ENCODE results near the gene CLEC18A.
A peak's percentile ranks its signal among the peaks of the same experiment; 100 is the strongest.
"Not testable (repeated sequence)": the region's sequence is repeated elsewhere in the genome, so short reads cannot be mapped to it uniquely, and the experiment has no call there.

Gene CLEC18A

DNA sequence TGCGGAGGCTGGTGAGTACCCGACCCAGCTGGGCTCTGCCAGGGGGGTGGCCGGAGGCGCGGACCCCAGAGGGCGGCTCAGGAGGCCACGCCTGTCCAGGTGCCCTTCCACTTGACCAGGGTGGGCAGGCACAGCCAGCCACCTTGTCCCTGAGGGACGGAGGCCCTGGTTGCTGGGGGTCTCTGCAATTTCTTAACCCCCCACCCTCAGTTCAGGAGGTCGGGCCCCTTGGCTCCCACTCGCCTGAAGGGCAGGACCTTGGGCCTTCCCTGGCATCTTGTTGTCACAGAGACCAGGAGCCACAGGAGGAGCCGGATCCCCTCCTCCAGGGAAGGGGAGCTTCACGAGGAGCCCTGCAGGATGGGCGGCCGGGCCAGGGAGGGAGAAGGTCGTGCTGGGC lies 982 bp downstream of the CLEC18A start:
- not testable (repeated sequence) for H3K27me3 Mint-ChIP-seq; H3K9me3 Mint-ChIP-seq; ATAC-seq (replicated peaks); H3K4me1 Mint-ChIP-seq; H3K36me3 Mint-ChIP-seq; H3K4me3 Mint-ChIP-seq; DNase-seq; H3K27ac Mint-ChIP-seq

- H3K27me3 Mint-ChIP-seq; ATAC-seq (replicated peaks); DNase-seq; H3K9me3 Mint-ChIP-seq; H3K4me3 Mint-ChIP-seq; H3K36me3 Mint-ChIP-seq; H3K4me1 Mint-ChIP-seq; H3K27ac Mint-ChIP-seq: not testable (repeated sequence)
Observed at GRCh38 chr16:69952572-69953355, 1.6 kb downstream of the CLEC18A start.

DNA sequence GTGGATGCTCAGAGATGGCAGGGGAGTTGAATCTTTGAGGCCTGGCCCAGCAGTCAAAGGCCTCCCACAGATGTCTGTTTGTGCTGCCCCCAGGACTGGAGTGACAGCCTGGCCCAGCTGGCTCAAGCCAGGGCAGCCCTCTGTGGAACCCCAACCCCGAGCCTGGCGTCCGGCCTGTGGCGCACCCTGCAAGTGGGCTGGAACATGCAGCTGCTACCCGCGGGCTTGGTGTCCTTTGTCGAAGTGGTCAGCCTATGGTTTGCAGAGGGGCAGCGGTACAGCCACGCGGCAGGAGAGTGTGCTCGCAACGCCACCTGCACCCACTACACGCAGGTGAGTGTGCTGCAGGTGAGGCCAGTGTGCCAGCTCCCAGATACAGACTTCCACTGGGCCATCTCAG lies 3.1 kb downstream of the CLEC18A start:
- H3K9me3 Mint-ChIP-seq; H3K4me3 Mint-ChIP-seq; H3K36me3 Mint-ChIP-seq; H3K4me1 Mint-ChIP-seq; H3K27me3 Mint-ChIP-seq; ATAC-seq (replicated peaks); DNase-seq; H3K27ac Mint-ChIP-seq: not testable (repeated sequence)

- H3K4me3 Mint-ChIP-seq; ATAC-seq (replicated peaks); H3K4me1 Mint-ChIP-seq; H3K36me3 Mint-ChIP-seq; H3K27ac Mint-ChIP-seq; H3K9me3 Mint-ChIP-seq; DNase-seq; H3K27me3 Mint-ChIP-seq: not testable (repeated sequence)
Observed at GRCh38 chr16:69963312-69963711, 12.2 kb downstream of the CLEC18A start.

DNA sequence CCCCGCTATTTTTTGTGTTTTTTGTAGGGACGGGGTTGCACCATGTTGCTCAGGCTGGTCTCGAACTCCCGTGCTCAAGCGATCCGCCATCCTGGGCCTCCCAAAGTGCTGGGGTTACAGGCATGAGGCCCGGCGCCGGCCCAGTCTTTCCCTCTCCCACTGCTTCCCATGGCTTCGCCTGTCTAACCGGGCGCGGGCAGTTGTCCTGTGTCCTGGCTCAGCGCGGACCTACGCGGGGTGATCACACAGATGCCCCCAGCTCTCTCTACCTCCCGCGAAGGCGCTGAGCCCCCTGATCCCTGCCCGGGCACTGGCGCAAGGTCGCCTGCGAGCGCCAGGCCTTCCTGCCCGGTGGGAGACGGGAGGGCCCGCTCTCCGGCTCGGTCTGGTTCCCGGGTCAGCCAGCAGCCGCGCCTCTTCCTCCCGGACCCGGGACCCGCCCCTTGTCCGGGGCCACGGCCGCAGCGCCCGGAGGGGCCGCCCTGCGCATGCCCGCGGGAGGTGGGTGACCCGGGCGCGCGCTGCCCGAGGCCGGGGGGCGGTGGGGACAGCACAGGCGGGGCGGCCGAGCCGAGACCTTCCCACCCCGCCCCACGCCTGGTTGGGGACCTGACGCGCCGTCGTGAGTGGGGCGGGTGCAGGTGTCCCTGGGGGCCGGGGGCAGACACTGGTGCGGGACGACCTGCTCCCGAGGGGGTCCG lies 14.0 kb downstream of the CLEC18A start:
- H3K4me3 Mint-ChIP-seq, result peak overlapping the region in 1 of 2 donors; percentile 10
- DNase-seq, H3K36me3 Mint-ChIP-seq, H3K4me1 Mint-ChIP-seq, H3K9me3 Mint-ChIP-seq, H3K27ac Mint-ChIP-seq, H3K27me3 Mint-ChIP-seq: not testable (repeated sequence)
- peak; percentile 57 to 64 for ATAC-seq (replicated peaks)

DNA sequence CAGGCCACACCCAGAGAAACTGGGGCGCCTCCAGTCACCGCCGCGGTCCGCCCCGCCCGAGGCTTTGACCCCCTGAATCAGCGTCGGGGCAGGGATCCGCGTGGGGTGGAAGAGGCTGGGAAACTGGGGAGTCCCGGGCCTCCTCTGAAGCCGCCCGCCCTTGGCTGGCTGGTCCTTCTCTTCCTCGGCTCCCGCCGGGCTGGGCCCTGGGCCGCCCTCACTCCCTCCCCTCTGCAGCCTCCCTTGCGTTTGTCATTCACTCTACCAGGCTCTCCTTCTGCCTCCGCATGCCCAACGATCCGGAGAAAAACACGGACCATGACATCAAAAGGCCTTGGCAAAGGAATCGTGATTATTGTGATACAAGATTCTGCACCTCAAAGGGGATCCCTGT lies 14.5 kb downstream of the CLEC18A start:
- H3K27ac Mint-ChIP-seq; H3K9me3 Mint-ChIP-seq; H3K27me3 Mint-ChIP-seq; DNase-seq; ATAC-seq (replicated peaks); H3K4me1 Mint-ChIP-seq; H3K36me3 Mint-ChIP-seq; H3K4me3 Mint-ChIP-seq: not testable (repeated sequence)

- peak; percentile 61 to 68 for ATAC-seq (replicated peaks)
- H3K4me3 Mint-ChIP-seq, H3K27me3 Mint-ChIP-seq, H3K27ac Mint-ChIP-seq, H3K36me3 Mint-ChIP-seq, DNase-seq, H3K4me1 Mint-ChIP-seq, H3K9me3 Mint-ChIP-seq: not testable (repeated sequence)
Observed at GRCh38 chr16:69967688-69968087, 16.6 kb downstream of the CLEC18A start.

- ATAC-seq (replicated peaks), result peak; percentile 61 to 67
- not testable (repeated sequence) for DNase-seq, H3K4me1 Mint-ChIP-seq, H3K4me3 Mint-ChIP-seq, H3K27ac Mint-ChIP-seq, H3K36me3 Mint-ChIP-seq, H3K9me3 Mint-ChIP-seq, H3K27me3 Mint-ChIP-seq
Observed at GRCh38 chr16:69968125-69968524, 17.0 kb downstream of the CLEC18A start.

- not testable (repeated sequence) for H3K9me3 Mint-ChIP-seq; H3K27ac Mint-ChIP-seq; H3K4me3 Mint-ChIP-seq; DNase-seq; ATAC-seq (replicated peaks); H3K4me1 Mint-ChIP-seq; H3K36me3 Mint-ChIP-seq; H3K27me3 Mint-ChIP-seq
Observed at GRCh38 chr16:69969657-69970056, 18.5 kb downstream of the CLEC18A start.

GRCh38 chr16:69972120-69972519 lies 21.0 kb downstream of the CLEC18A start:
- not testable (repeated sequence) for H3K4me3 Mint-ChIP-seq; H3K36me3 Mint-ChIP-seq; H3K9me3 Mint-ChIP-seq; H3K4me1 Mint-ChIP-seq; DNase-seq; ATAC-seq (replicated peaks); H3K27me3 Mint-ChIP-seq; H3K27ac Mint-ChIP-seq

DNA sequence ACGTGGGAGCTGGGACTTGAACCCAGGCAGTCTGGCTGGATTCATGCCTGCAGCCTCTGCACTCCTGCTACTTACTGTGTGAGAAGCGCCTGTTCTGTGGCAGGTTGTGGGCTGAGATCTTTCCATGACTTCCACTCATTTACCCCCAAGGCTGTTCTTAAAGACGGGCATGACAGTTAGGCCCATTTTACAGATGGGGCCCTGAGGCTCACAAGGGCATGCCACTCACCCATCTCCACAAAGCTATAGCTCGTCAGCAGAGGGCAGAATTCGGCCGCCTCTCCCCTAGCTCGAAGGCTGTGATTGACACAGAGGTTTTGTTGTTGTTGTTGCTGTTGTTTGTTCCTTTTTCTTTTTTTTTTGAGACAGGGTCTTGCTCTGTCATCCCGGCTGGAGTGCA lies 21.8 kb downstream of the CLEC18A start:
- H3K27me3 Mint-ChIP-seq; H3K4me1 Mint-ChIP-seq; DNase-seq; H3K36me3 Mint-ChIP-seq; H3K9me3 Mint-ChIP-seq; H3K4me3 Mint-ChIP-seq; ATAC-seq (replicated peaks); H3K27ac Mint-ChIP-seq: not testable (repeated sequence)

- not testable (repeated sequence) for DNase-seq; ATAC-seq (replicated peaks); H3K4me1 Mint-ChIP-seq; H3K27me3 Mint-ChIP-seq; H3K27ac Mint-ChIP-seq; H3K4me3 Mint-ChIP-seq; H3K9me3 Mint-ChIP-seq
- peaks cover 8 to 18% of the 10 kb centered on the region in 2 donors for H3K36me3 Mint-ChIP-seq
Observed at GRCh38 chr16:69985196-69985595, 34.1 kb downstream of the CLEC18A start.

DNA sequence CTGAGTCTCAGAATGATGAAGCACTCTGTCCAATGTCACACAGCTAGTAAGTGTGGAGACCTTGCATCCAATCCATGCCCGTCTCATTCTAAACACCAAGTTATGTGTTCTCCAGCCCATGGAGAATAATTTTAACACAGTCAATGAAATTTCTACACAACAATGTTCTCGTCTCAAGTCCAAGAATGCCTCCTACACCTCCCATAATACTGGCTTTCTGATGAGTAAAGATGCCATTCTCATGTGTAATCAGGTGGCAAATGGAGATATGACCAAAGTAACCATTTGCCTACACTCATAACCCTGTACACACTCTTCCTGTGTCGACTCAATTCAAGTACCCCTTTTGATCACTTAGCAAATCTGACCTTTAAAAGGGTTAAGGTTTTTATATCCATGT lies 46.8 kb downstream of the CLEC18A start:
- H3K36me3 Mint-ChIP-seq, result peaks cover 5 to 12% of the 10 kb centered on the region in 2 donors

GRCh38 chr16:69999801-70000200 lies 48.7 kb downstream of the CLEC18A start:
- H3K4me1 Mint-ChIP-seq; DNase-seq; H3K27me3 Mint-ChIP-seq; H3K4me3 Mint-ChIP-seq; H3K27ac Mint-ChIP-seq; H3K9me3 Mint-ChIP-seq; ATAC-seq (replicated peaks): not testable (repeated sequence)
- H3K36me3 Mint-ChIP-seq, result peaks cover 13 to 16% of the 10 kb centered on the region in 2 donors

More for the DNA sequence above, 46.8 kb downstream of the CLEC18A start:
- not testable (repeated sequence) for H3K27ac Mint-ChIP-seq; H3K4me3 Mint-ChIP-seq; DNase-seq; H3K27me3 Mint-ChIP-seq; H3K9me3 Mint-ChIP-seq; H3K4me1 Mint-ChIP-seq; ATAC-seq (replicated peaks)

GRCh38 chr16:70003511-70003910 lies 52.4 kb downstream of the CLEC18A start:
- not testable (repeated sequence) for H3K27ac Mint-ChIP-seq; ATAC-seq (replicated peaks); H3K4me3 Mint-ChIP-seq; H3K9me3 Mint-ChIP-seq; DNase-seq; H3K27me3 Mint-ChIP-seq; H3K4me1 Mint-ChIP-seq
- peaks cover 15 to 22% of the 10 kb centered on the region in 2 donors for H3K36me3 Mint-ChIP-seq
